Activated CD8-positive, alpha-beta T cell treated with anti-CD3 and anti-CD28 coated beads for 36 hours (primary cell): ENCODE results near the gene PCDHB12. TPM values are rescaled to one million over a fixed set of nuclear protein-coding genes. Genes with fewer than 3 reads are reported as not detected.

Experiments used
- total RNA-seq, 2 experiments: library from RNA; stranded (reverse); gene quantifications; one replicate each; pipeline ENCODE4 v1.2.3, GENCODE V29; 2021

Gene PCDHB12
- total RNA-seq, 2 experiments from 2014 or later, result not detected

Other genes with a start within 250 kb of the PCDHB12 start
- gene PCDHAC2, start 242.2 kb upstream of the PCDHB12 start, total RNA-seq, result not detected
- not detected for gene PCDHB1, start 157.3 kb upstream of the PCDHB12 start, total RNA-seq
- gene PCDHB2, start 114.1 kb upstream of the PCDHB12 start, total RNA-seq, result not detected
- gene PCDHB3, start 108.2 kb upstream of the PCDHB12 start, total RNA-seq, result not detected
- not detected for gene PCDHB4, start 86.9 kb upstream of the PCDHB12 start, total RNA-seq
- not detected for gene PCDHB5, start 73.5 kb upstream of the PCDHB12 start, total RNA-seq
- gene PCDHB6, start 58.7 kb upstream of the PCDHB12 start, total RNA-seq, result not detected
- not detected for gene PCDHB7, start 36.1 kb upstream of the PCDHB12 start, total RNA-seq
- not detected for gene PCDHB8, start 30.9 kb upstream of the PCDHB12 start, total RNA-seq
- gene PCDHB16, start 26.3 kb upstream of the PCDHB12 start, total RNA-seq, result not detected
- gene PCDHB9, start 21.6 kb upstream of the PCDHB12 start, total RNA-seq, result not detected
- not detected for gene PCDHB10, start 16.4 kb upstream of the PCDHB12 start, total RNA-seq
- not detected for gene PCDHB11, start 9.1 kb upstream of the PCDHB12 start, total RNA-seq
- not detected for gene PCDHB13, start 5.2 kb downstream of the PCDHB12 start, total RNA-seq
- not detected for gene PCDHB14, start 14.6 kb downstream of the PCDHB12 start, total RNA-seq
- gene PCDHB15, start 36.7 kb downstream of the PCDHB12 start, total RNA-seq, result not detected
- gene SLC25A2, start 95.3 kb downstream of the PCDHB12 start, total RNA-seq, result under 1 TPM in 1 of 2 experiments, not detected in 1; 0.25 TPM
- 10 to 100 TPM; 56.2 to 58.1 TPM for gene TAF7, start 112.1 kb downstream of the PCDHB12 start, total RNA-seq
- gene PCDHGA1, start 121.8 kb downstream of the PCDHB12 start, total RNA-seq, result under 1 TPM in 1 of 2 experiments, not detected in 1; 0.07 TPM
- not detected for gene PCDHGA2, start 130.0 kb downstream of the PCDHB12 start, total RNA-seq
- not detected for gene PCDHGA3, start 135.1 kb downstream of the PCDHB12 start, total RNA-seq
- not detected for gene PCDHGB1, start 141.4 kb downstream of the PCDHB12 start, total RNA-seq
- not detected for gene PCDHGA4, start 146.3 kb downstream of the PCDHB12 start, total RNA-seq
- gene PCDHGB2, start 151.3 kb downstream of the PCDHB12 start, total RNA-seq, result under 1 TPM; 0.11 to 0.14 TPM
- gene PCDHGA5, start 155.4 kb downstream of the PCDHB12 start, total RNA-seq, result not detected
- under 1 TPM; 0.07 to 0.16 TPM for gene PCDHGB3, start 161.5 kb downstream of the PCDHB12 start, total RNA-seq
- gene PCDHGA6, start 165.2 kb downstream of the PCDHB12 start, total RNA-seq, result not detected
- gene PCDHGA7, start 174.0 kb downstream of the PCDHB12 start, total RNA-seq, result not detected
- gene PCDHGB4, start 179.0 kb downstream of the PCDHB12 start, total RNA-seq, result not detected
- not detected for gene PCDHGA8, start 183.9 kb downstream of the PCDHB12 start, total RNA-seq
- under 1 TPM in 1 of 2 experiments, not detected in 1; 0.11 TPM for gene PCDHGB5, start 189.2 kb downstream of the PCDHB12 start, total RNA-seq
- under 1 TPM in 1 of 2 experiments, not detected in 1; 0.09 TPM for gene PCDHGA9, start 194.1 kb downstream of the PCDHB12 start, total RNA-seq
- gene PCDHGB6, start 199.3 kb downstream of the PCDHB12 start, total RNA-seq, result under 1 TPM in 1 of 2 experiments, not detected in 1; 0.09 TPM
- gene PCDHGA10, start 204.3 kb downstream of the PCDHB12 start, total RNA-seq, result not detected
- not detected for gene PCDHGB7, start 209.0 kb downstream of the PCDHB12 start, total RNA-seq
- gene PCDHGA11, start 212.3 kb downstream of the PCDHB12 start, total RNA-seq, result not detected
- gene PCDHGA12, start 221.8 kb downstream of the PCDHB12 start, total RNA-seq, result not detected